Activated T-cell treated with anti-CD3 and anti-CD28 coated beads, Interleukin-2, amount 50 U/mL, for 48 hours (primary cell): ENCODE results near the gene TSPEAR.

Experiments used
- DNase-seq, 2 experiments: peaks; one replicate each; pipeline ENCODE4 v3.0.0-alpha.2; 2020

The TSPEAR gene

GRCh38 chr21:44478124-44478800 lies 233.1 kb downstream of the TSPEAR start:
- no peak for DNase-seq

- DNase-seq: no peak
These were observed 233.7 kb downstream of the TSPEAR start for GRCh38 chr21:44477712-44478111.

GRCh38 chr21:44477131-44477530 lies 234.2 kb downstream of the TSPEAR start:
- DNase-seq: no peak

- no peak for DNase-seq
These were observed 236.0 kb downstream of the TSPEAR start for GRCh38 chr21:44475266-44475845.

- no peak for DNase-seq
These were observed 237.3 kb downstream of the TSPEAR start for GRCh38 chr21:44473915-44474555.

- DNase-seq: no peak
These were observed 239.4 kb downstream of the TSPEAR start for GRCh38 chr21:44471996-44472395.

- no peak for DNase-seq
These were observed 240.0 kb downstream of the TSPEAR start for GRCh38 chr21:44471341-44471740.

- no peak for DNase-seq
These were observed 243.5 kb downstream of the TSPEAR start for GRCh38 chr21:44467859-44468195.

GRCh38 chr21:44466996-44467858 lies 244.1 kb downstream of the TSPEAR start:
- DNase-seq: no peak

- DNase-seq: no peak
These were observed 244.9 kb downstream of the TSPEAR start for GRCh38 chr21:44466351-44466954.

GRCh38 chr21:44464351-44464750 lies 247.0 kb downstream of the TSPEAR start:
- no peak for DNase-seq

- no peak for DNase-seq
These were observed 247.6 kb downstream of the TSPEAR start for GRCh38 chr21:44463724-44464123.

GRCh38 chr21:44462834-44463200 lies 248.6 kb downstream of the TSPEAR start:
- DNase-seq: no peak

- no peak for DNase-seq
These were observed 249.1 kb downstream of the TSPEAR start for GRCh38 chr21:44462086-44462833.

- no peak for DNase-seq
These were observed 249.8 kb downstream of the TSPEAR start for GRCh38 chr21:44461464-44462001.

GRCh38 chr21:44461005-44461404 lies 250.4 kb downstream of the TSPEAR start:
- no peak for DNase-seq

- no peak for DNase-seq
These were observed 251.0 kb downstream of the TSPEAR start for GRCh38 chr21:44460441-44460755.

GRCh38 chr21:44459712-44460440 lies 251.5 kb downstream of the TSPEAR start:
- DNase-seq: no peak

GRCh38 chr21:44458971-44459711 lies 252.2 kb downstream of the TSPEAR start:
- DNase-seq: no peak

GRCh38 chr21:44456915-44457736 lies 254.2 kb downstream of the TSPEAR start:
- DNase-seq: no peak
